Lung (tissue), 5 donors: Measurements from ENCODE around the gene RUNDC1. TPM values are rescaled to one million over a fixed set of nuclear protein-coding genes. Genes with fewer than 3 reads are reported as not detected.

Experiments used
- polyA plus RNA-seq, 2 donors: library from polyadenylated mRNA; stranded (reverse); fragments of 200-250 nt; gene quantifications; one replicate each; pipeline ENCODE4 v1.2.1, GENCODE V29; 2013
- small RNA-seq: library from RNA; depleted of rRNA; stranded (forward); fragments of <200 nt; gene quantifications from one replicate; pipeline ENCODE3, GENCODE V24; 2014; ENCODE audit warnings: low replicate concordance
- total RNA-seq, 2 donors: library from RNA; depleted of rRNA in 1 of 2; stranded (reverse); fragments of >200 nt in 1 of 2; gene quantifications; one replicate each; pipeline ENCODE4 v1.2.1, GENCODE V29; 2014 to 2021
- donor health status: Bipolar disorder and iron deficiency.
- donor health status: healthy.
- donor health status: DM: yes; HTN: yes; CAD: no.

RUNDC1 gene
- total and polyA plus RNA-seq, 4 donors: 8.1 to 16.7 (median 10.7) TPM

Small RNA genes lying within 50 kb of the gene (small RNA-seq; reads per million reads assigned to genes)
- 0.06 reads per million for gene AARSD1
- not detected for gene RF00561

Other genes starting within 250 kb of the RUNDC1 start
- 10 to 100 TPM; 33.6 to 53.2 TPM for gene EZH1, start 235.5 kb upstream of the RUNDC1 start, total RNA-seq
- 10 to 100 TPM; 20.7 to 21.2 TPM for gene EZH1, start 235.5 kb upstream of the RUNDC1 start, polyA plus RNA-seq
- gene RAMP2, start 219.3 kb upstream of the RUNDC1 start, total RNA-seq: 10 to 100 TPM; 55.0 to 66.6 TPM
- 100 to 1,000 TPM in 1 of 2 donors, 10 to 100 TPM in 1; 43.8 to 101 TPM for gene RAMP2, start 219.3 kb upstream of the RUNDC1 start, polyA plus RNA-seq
- 10 to 100 TPM; 42.4 to 64.8 TPM for gene VPS25, start 207.1 kb upstream of the RUNDC1 start, total RNA-seq
- 10 to 100 TPM; 45.1 to 93.7 TPM for gene VPS25, start 207.1 kb upstream of the RUNDC1 start, polyA plus RNA-seq
- under 1 TPM; 0.40 to 0.77 TPM for gene WNK4, start 200.0 kb upstream of the RUNDC1 start, total RNA-seq
- under 1 TPM; 0.09 to 0.49 TPM for gene WNK4, start 200.0 kb upstream of the RUNDC1 start, polyA plus RNA-seq
- gene COA3, start 181.9 kb upstream of the RUNDC1 start, total RNA-seq: 10 to 100 TPM; 55.7 to 69.2 TPM
- 100 to 1,000 TPM in 1 of 2 donors, 10 to 100 TPM in 1; 84.1 to 142 TPM for gene COA3, start 181.9 kb upstream of the RUNDC1 start, polyA plus RNA-seq
- 1 to 10 TPM in 1 of 2 donors, under 1 TPM in 1; 0.92 to 1.6 TPM for gene CNTD1, start 181.7 kb upstream of the RUNDC1 start, total RNA-seq
- gene CNTD1, start 181.7 kb upstream of the RUNDC1 start, polyA plus RNA-seq: under 1 TPM; 0.61 to 0.64 TPM
- 100 to 1,000 TPM in 1 of 2 donors, 10 to 100 TPM in 1; 87.6 to 114 TPM for gene BECN1, start 156.3 kb upstream of the RUNDC1 start, total RNA-seq
- gene BECN1, start 156.3 kb upstream of the RUNDC1 start, polyA plus RNA-seq: 10 to 100 TPM; 33.0 to 81.6 TPM
- gene PSME3, start 147.2 kb upstream of the RUNDC1 start, total RNA-seq: 100 to 1,000 TPM in 1 of 2 donors, 10 to 100 TPM in 1; 46.4 to 109 TPM
- gene PSME3, start 147.2 kb upstream of the RUNDC1 start, polyA plus RNA-seq: 100 to 1,000 TPM in 1 of 2 donors, 10 to 100 TPM in 1; 34.5 to 117 TPM
- 1 to 10 TPM; 1.6 to 2.4 TPM for gene AOC2, start 136.0 kb upstream of the RUNDC1 start, total RNA-seq
- 1 to 10 TPM; 1.5 to 1.6 TPM for gene AOC2, start 136.0 kb upstream of the RUNDC1 start, polyA plus RNA-seq
- 100 to 1,000 TPM in 1 of 2 donors, 10 to 100 TPM in 1; 82.9 to 154 TPM for gene AOC3, start 129.4 kb upstream of the RUNDC1 start, total RNA-seq
- 10 to 100 TPM; 50.0 to 55.6 TPM for gene AOC3, start 129.4 kb upstream of the RUNDC1 start, polyA plus RNA-seq
- gene G6PC1, start 79.8 kb upstream of the RUNDC1 start, total RNA-seq: under 1 TPM in 1 of 2 donors, not detected in 1; 0.09 TPM
- gene G6PC1, start 79.8 kb upstream of the RUNDC1 start, polyA plus RNA-seq: not detected
- gene AARSD1, start 16.1 kb upstream of the RUNDC1 start, total RNA-seq: 10 to 100 TPM; 27.6 to 39.8 TPM
- 10 to 100 TPM; 34.4 to 57.0 TPM for gene AARSD1, start 16.1 kb upstream of the RUNDC1 start, polyA plus RNA-seq
- gene PTGES3L, start 485 bp upstream of the RUNDC1 start, total RNA-seq: 1 to 10 TPM; 1.1 to 1.8 TPM
- gene PTGES3L, start 485 bp upstream of the RUNDC1 start, polyA plus RNA-seq: under 1 TPM; 0.43 to 0.69 TPM
- gene RPL27, start 17.9 kb downstream of the RUNDC1 start, total RNA-seq: 100 to 1,000 TPM; 665 to 826 TPM
- 1,000 to 10,000 TPM; 2,343 to 3,245 TPM for gene RPL27, start 17.9 kb downstream of the RUNDC1 start, polyA plus RNA-seq
- gene IFI35, start 26.2 kb downstream of the RUNDC1 start, total RNA-seq: 10 to 100 TPM; 18.8 to 40.6 TPM
- gene IFI35, start 26.2 kb downstream of the RUNDC1 start, polyA plus RNA-seq: 10 to 100 TPM; 36.7 to 60.3 TPM
- gene VAT1, start 41.8 kb downstream of the RUNDC1 start, total RNA-seq: 100 to 1,000 TPM in 1 of 2 donors, 10 to 100 TPM in 1; 62.3 to 255 TPM
- 100 to 1,000 TPM in 1 of 2 donors, 10 to 100 TPM in 1; 80.2 to 162 TPM for gene VAT1, start 41.8 kb downstream of the RUNDC1 start, polyA plus RNA-seq
- 1 to 10 TPM in 1 of 2 donors, under 1 TPM in 1; 0.34 to 1.3 TPM for gene RND2, start 44.7 kb downstream of the RUNDC1 start, total RNA-seq
- under 1 TPM; 0.25 to 0.51 TPM for gene RND2, start 44.7 kb downstream of the RUNDC1 start, polyA plus RNA-seq
- gene BRCA1, start 144.8 kb downstream of the RUNDC1 start, total RNA-seq: 10 to 100 TPM in 1 of 2 donors, 1 to 10 TPM in 1; 9.0 to 15.7 TPM
- gene BRCA1, start 144.8 kb downstream of the RUNDC1 start, polyA plus RNA-seq: 1 to 10 TPM; 2.0 to 3.1 TPM
- gene NBR1, start 190.6 kb downstream of the RUNDC1 start, total RNA-seq: 100 to 1,000 TPM in 1 of 2 donors, 10 to 100 TPM in 1; 59.4 to 127 TPM
- 10 to 100 TPM; 25.5 to 41.3 TPM for gene NBR1, start 190.6 kb downstream of the RUNDC1 start, polyA plus RNA-seq
- gene TMEM106A, start 231.3 kb downstream of the RUNDC1 start, total RNA-seq: 10 to 100 TPM in 1 of 2 donors, 1 to 10 TPM in 1; 4.3 to 22.4 TPM
- 10 to 100 TPM in 1 of 2 donors, 1 to 10 TPM in 1; 6.4 to 13.5 TPM for gene TMEM106A, start 231.3 kb downstream of the RUNDC1 start, polyA plus RNA-seq
- gene CCDC200, start 248.1 kb downstream of the RUNDC1 start, total RNA-seq: 1 to 10 TPM in 1 of 2 donors, not detected in 1; 1.4 TPM
- gene CCDC200, start 248.1 kb downstream of the RUNDC1 start, polyA plus RNA-seq: under 1 TPM; 0.14 to 0.31 TPM